ENCODE results near the gene TOR1AIP2. TPM values are rescaled to one million over a fixed set of nuclear protein-coding genes. Genes with fewer than 3 reads are reported as not detected.

The TOR1AIP2 gene
- total and polyA plus RNA-seq, 2 donors (not counting 3 experiments of a cell fraction or from before 2014, with no cell fraction given) = 18.6 to 101 TPM

- H3K4me3 ChIP-seq (replicated peaks in 1 of 3; ENCODE audit: insufficient read depth in 1 of 3, low read depth in 1 of 3, low read length in 3 of 3) = no peak overlapping the region
- FAIRE-seq = no peak
- no peak overlapping the region for H3K4me2 ChIP-seq (ENCODE audit: insufficient read depth, low read length)
- no peak for DNase-seq (ENCODE audit: low read depth, low spot score)
- no peak overlapping the region for H3K27ac ChIP-seq (ENCODE audit: insufficient read depth, low read depth, low read length)
- H3K9ac ChIP-seq (replicated peaks; ENCODE audit: extremely low read depth, insufficient read depth, low read length) = no peak overlapping the region
- intact Hi-C loops (cut with micrococcal nuclease) = no loop called here
- CTCF ChIA-PET = interaction anchor here (1.0 to 1.7 kb wide), 5 partner anchors 8 to 350 kb away, joined by 3 to 17 read pairs (median 3); no protein-coding TSS in a partner anchor
- H3K9me1 ChIP-seq (replicated peaks; ENCODE audit: control insufficient read depth, extremely low read depth, insufficient read depth, low read length) = no peaks in the 10 kb centered on the region
- no TSS peak for BruUV-seq (replicated peaks)
- H3K36me3 ChIP-seq (ENCODE audit: control insufficient read depth in 2 of 2, extremely low read depth in 1 of 2, insufficient read depth in 2 of 2, low read length in 2 of 2) = no peaks in the 10 kb centered on the region
- no peaks in the 10 kb centered on the region for H3K4me1 ChIP-seq (ENCODE audit: control insufficient read depth, extremely low read depth, insufficient read depth, low read length)
- H3K79me2 ChIP-seq (ENCODE audit: control insufficient read depth, insufficient read depth, low read length) = no peaks in the 10 kb centered on the region
- no peaks in the 10 kb centered on the region for H3K9me3 ChIP-seq (replicated peaks; ENCODE audit: control insufficient read depth, insufficient read depth, low read length)
- TF ChIP-seq GATA2 (IDR thresholded peaks at IDR 0.05; ENCODE audit: insufficient read depth, insufficient read length, low read depth, low read length) = no peak
- no peak for TF ChIP-seq POLR2A (IDR thresholded peaks at IDR 0.05; ENCODE audit: low read depth, low read length)
- TF ChIP-seq, protein P1, sequence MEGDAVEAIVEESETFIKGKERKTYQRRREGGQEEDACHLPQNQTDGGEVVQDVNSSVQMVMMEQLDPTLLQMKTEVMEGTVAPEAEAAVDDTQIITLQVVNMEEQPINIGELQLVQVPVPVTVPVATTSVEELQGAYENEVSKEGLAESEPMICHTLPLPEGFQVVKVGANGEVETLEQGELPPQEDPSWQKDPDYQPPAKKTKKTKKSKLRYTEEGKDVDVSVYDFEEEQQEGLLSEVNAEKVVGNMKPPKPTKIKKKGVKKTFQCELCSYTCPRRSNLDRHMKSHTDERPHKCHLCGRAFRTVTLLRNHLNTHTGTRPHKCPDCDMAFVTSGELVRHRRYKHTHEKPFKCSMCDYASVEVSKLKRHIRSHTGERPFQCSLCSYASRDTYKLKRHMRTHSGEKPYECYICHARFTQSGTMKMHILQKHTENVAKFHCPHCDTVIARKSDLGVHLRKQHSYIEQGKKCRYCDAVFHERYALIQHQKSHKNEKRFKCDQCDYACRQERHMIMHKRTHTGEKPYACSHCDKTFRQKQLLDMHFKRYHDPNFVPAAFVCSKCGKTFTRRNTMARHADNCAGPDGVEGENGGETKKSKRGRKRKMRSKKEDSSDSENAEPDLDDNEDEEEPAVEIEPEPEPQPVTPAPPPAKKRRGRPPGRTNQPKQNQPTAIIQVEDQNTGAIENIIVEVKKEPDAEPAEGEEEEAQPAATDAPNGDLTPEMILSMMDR (IDR thresholded peaks at IDR 0.05; ENCODE audit: extremely low read depth in 1 of 2, insufficient read depth in 1 of 2, low read depth in 1 of 2, low read length in 2 of 2) = no peak
- TF ChIP-seq EZH2 (IDR thresholded peaks at IDR 0.05; ENCODE audit: borderline replicate concordance, low read depth, low read length, severe bottlenecking) = no peak
- TF ChIP-seq FOS (IDR thresholded peaks at IDR 0.05; ENCODE audit: borderline replicate concordance, insufficient read depth, low read length) = no peak
- no peak for TF ChIP-seq MYC (IDR thresholded peaks at IDR 0.05; ENCODE audit: low read depth, low read length)
- no peaks in the 10 kb centered on the region for H4K20me1 ChIP-seq (replicated peaks; ENCODE audit: control insufficient read depth, extremely low read depth, insufficient read depth, low read length)
- POLR2A ChIA-PET = no interaction called here
- no peak overlapping the region for H2AFZ ChIP-seq (ENCODE audit: low read depth, low read length)
- dilution Hi-C loops (cut with MboI; ENCODE audit: extremely low pct_ligation_motif_present, low sequenced_read_pairs) = no loop called here
- H3K27me3 ChIP-seq (ENCODE audit: control insufficient read depth in 2 of 2, insufficient read depth in 2 of 2, low read length in 2 of 2) = peaks cover 0 to 6% of the 10 kb centered on the region in 2 experiments
These were observed 49.0 kb downstream of the TOR1AIP2 start for GRCh38 chr1:179828554-179829110.

Data from endothelial cell of umbilical vein (primary cell).